SU-DHL-6 (cell line): ENCODE data around the gene MEF2D.

Source experiments
- CTCF ChIP-seq: fragments of 200-600 bp; sonication (generic); IDR thresholded peaks from one replicate; pipeline ENCODE4 v1.5.1; 2017; ENCODE audit warnings: antibody characterized with exemption, mild to moderate bottlenecking, low read length, moderate library complexity; ENCODE audit not compliant: insufficient read depth, poor library complexity, severe bottlenecking
- EZH2phosphoT487 ChIP-seq: fragments of 200-600 bp; sonication (generic), shearing (Covaris generic); conservative IDR thresholded peaks from 2 replicates; pipeline ENCODE4 v1.6.1; 2018; ENCODE audit warnings: mild to moderate bottlenecking, antibody characterized with exemption, low read length, moderate library complexity, mixed read lengths

GRCh38 chr1:156448134-156448967, 52.2 kb downstream of the MEF2D start:
- TF ChIP-seq CTCF (no peak), EZH2phosphoT487 (no peak)
